ENCODE data around the gene HNRNPH3.

DNA sequence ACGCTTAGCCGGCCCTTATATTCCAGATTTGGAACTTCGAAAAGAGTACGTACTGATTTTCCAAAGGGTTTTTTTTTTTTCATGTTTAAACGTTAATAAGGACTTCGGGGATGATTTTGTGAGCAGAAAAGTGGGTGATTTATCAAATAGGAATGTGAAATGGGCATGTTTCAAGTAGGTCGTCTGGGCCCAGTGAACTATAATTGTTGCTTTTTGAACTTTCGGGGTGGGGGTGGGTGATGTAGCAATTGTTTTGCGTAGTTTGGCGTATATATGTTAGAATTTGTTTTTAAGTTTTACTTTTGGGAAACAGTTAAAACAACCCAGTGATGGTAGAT lies 1.2 kb downstream of the HNRNPH3 start:
- TF ChIP-seq, protein P1, sequence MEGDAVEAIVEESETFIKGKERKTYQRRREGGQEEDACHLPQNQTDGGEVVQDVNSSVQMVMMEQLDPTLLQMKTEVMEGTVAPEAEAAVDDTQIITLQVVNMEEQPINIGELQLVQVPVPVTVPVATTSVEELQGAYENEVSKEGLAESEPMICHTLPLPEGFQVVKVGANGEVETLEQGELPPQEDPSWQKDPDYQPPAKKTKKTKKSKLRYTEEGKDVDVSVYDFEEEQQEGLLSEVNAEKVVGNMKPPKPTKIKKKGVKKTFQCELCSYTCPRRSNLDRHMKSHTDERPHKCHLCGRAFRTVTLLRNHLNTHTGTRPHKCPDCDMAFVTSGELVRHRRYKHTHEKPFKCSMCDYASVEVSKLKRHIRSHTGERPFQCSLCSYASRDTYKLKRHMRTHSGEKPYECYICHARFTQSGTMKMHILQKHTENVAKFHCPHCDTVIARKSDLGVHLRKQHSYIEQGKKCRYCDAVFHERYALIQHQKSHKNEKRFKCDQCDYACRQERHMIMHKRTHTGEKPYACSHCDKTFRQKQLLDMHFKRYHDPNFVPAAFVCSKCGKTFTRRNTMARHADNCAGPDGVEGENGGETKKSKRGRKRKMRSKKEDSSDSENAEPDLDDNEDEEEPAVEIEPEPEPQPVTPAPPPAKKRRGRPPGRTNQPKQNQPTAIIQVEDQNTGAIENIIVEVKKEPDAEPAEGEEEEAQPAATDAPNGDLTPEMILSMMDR (IDR thresholded peaks at IDR 0.05): no peak
- no peak for TF ChIP-seq POLR2A (IDR thresholded peaks at IDR 0.05)
